Osteoblast (primary cell): ENCODE data around the gene RPLP2. TPM values are rescaled to one million over a fixed set of nuclear protein-coding genes. Genes with fewer than 3 reads are reported as not detected.

Experiments
- DNase-seq: peaks from one replicate; pipeline ENCODE4 v3.0.0; 2011; ENCODE audit warnings: low spot score, mixed read lengths; ENCODE audit not compliant: insufficient read length; ENCODE audit errors: missing footprints
- H2AFZ ChIP-seq: 2 replicates; pipeline ENCODE4 v1.6.0; 2011; ENCODE audit warnings: mild to moderate bottlenecking, low read length
- H3K27ac ChIP-seq: 2 replicates; pipeline ENCODE4 v1.5.1; 2011; ENCODE audit warnings: mild to moderate bottlenecking, low read depth, low read length, moderate library complexity
- H3K27me3 ChIP-seq: 2 replicates; pipeline ENCODE4 v1.6.0; 2012; ENCODE audit warnings: mild to moderate bottlenecking, control low read depth, inconsistent platforms, low read length, moderate library complexity; ENCODE audit not compliant: insufficient read depth
- H3K36me3 ChIP-seq: 2 replicates; pipeline ENCODE4 v1.5.1; 2011; ENCODE audit warnings: mild to moderate bottlenecking, low read length, control low read depth, moderate library complexity; ENCODE audit not compliant: insufficient read depth
- H3K4me1 ChIP-seq: 2 replicates; pipeline ENCODE4 v1.5.1; 2011; ENCODE audit warnings: mild to moderate bottlenecking, low read length, control low read depth, moderate library complexity; ENCODE audit not compliant: insufficient read depth
- H3K4me2 ChIP-seq: 2 replicates; pipeline ENCODE4 v1.6.0; 2011; ENCODE audit warnings: mild to moderate bottlenecking, low read length; ENCODE audit not compliant: insufficient read depth
- H3K4me3 ChIP-seq: fragments of 200-600 bp; sonication (generic); 3 replicates; pipeline ENCODE4 v1.5.1; 2012; ENCODE audit warnings: mild to moderate bottlenecking, low read length, inconsistent platforms; ENCODE audit not compliant: insufficient read depth
- H3K79me2 ChIP-seq: 2 replicates; pipeline ENCODE4 v1.6.0; 2012; ENCODE audit warnings: mild to moderate bottlenecking, low read length, control low read depth, inconsistent platforms; ENCODE audit not compliant: insufficient read depth
- H3K9me3 ChIP-seq: 2 replicates; pipeline ENCODE4 v1.5.1; 2011; ENCODE audit warnings: low read depth, low read length, control low read depth
- H4K20me1 ChIP-seq: 2 replicates; pipeline ENCODE4 v1.6.0; 2012; ENCODE audit warnings: mild to moderate bottlenecking, low read length, control low read depth; ENCODE audit not compliant: insufficient read depth
- CTCF ChIP-seq: IDR thresholded peaks from 2 replicates; pipeline ENCODE4 v1.5.1; 2011; ENCODE audit warnings: mild to moderate bottlenecking, low read depth, low read length, moderate library complexity; ENCODE audit errors: extremely low read depth
- total RNA-seq: library from RNA; depleted of rRNA; stranded (reverse); fragments of >200 nt; gene quantifications from 2 replicates; pipeline ENCODE4 v1.2.3, GENCODE V29; 2012

Gene RPLP2
- total RNA-seq, 1 donor = 386 TPM

GRCh38 chr11:815675-816432 lies 6.1 kb downstream of the RPLP2 start:
- Histone ChIP-seq H3K4me3 (no peak overlapping the region), H3K9me3 (no peaks in the 10 kb centered on the region), H3K79me2 (peaks cover 31% of the 10 kb centered on the region), H3K4me2 (no peak overlapping the region), H4K20me1 (peaks cover 31% of the 10 kb centered on the region), H3K27ac (no peak overlapping the region), H2AFZ (no peak overlapping the region), H3K4me1 (peaks cover 27% of the 10 kb centered on the region), H3K36me3 (peaks cover 30% of the 10 kb centered on the region), H3K27me3 (no peaks in the 10 kb centered on the region)
- no peak for TF ChIP-seq CTCF
- DNase-seq = no peak

- Histone ChIP-seq H2AFZ (no peak overlapping the region), H3K79me2 (peaks cover 31% of the 10 kb centered on the region), H3K4me3 (no peak overlapping the region), H3K36me3 (peaks cover 26% of the 10 kb centered on the region), H3K4me1 (peaks cover 27% of the 10 kb centered on the region), H3K27ac (no peak overlapping the region), H3K27me3 (no peaks in the 10 kb centered on the region), H4K20me1 (peaks cover 31% of the 10 kb centered on the region), H3K9me3 (no peaks in the 10 kb centered on the region), H3K4me2 (no peak overlapping the region)
- no peak for TF ChIP-seq CTCF
- DNase-seq = no peak
Observed at GRCh38 chr11:816433-816779, 6.6 kb downstream of the RPLP2 start.

GRCh38 chr11:818396-819128 lies 8.8 kb downstream of the RPLP2 start, which contains the start of gene PNPLA2:
PNPLA2 (plus strand) TSS chr11:818914; CDS start chr11:819719, 805 bp downstream.
- DNase-seq = no peak
- TF ChIP-seq CTCF = no peak
- Histone ChIP-seq H3K27ac (peak within 1 kb of the TSS; percentile 81), H3K4me3 (peak within 1 kb of the TSS; percentile 89), H3K27me3 (no peaks in the 10 kb centered on the region), H4K20me1 (peaks cover 26% of the 10 kb centered on the region), H2AFZ (peak within 1 kb of the TSS; percentile 51), H3K9me3 (no peaks in the 10 kb centered on the region), H3K79me2 (peaks cover 31% of the 10 kb centered on the region), H3K4me2 (peak within 1 kb of the TSS; percentile 88), H3K4me1 (peaks cover 28% of the 10 kb centered on the region), H3K36me3 (peaks cover 8% of the 10 kb centered on the region)
